ENCODE measurements around the gene NYAP2. TPM values are rescaled to one million over a fixed set of nuclear protein-coding genes. Genes with fewer than 3 reads are reported as not detected.

NYAP2 gene
- total RNA-seq, 1 experiment from 2014 or later, result not detected

DNA sequence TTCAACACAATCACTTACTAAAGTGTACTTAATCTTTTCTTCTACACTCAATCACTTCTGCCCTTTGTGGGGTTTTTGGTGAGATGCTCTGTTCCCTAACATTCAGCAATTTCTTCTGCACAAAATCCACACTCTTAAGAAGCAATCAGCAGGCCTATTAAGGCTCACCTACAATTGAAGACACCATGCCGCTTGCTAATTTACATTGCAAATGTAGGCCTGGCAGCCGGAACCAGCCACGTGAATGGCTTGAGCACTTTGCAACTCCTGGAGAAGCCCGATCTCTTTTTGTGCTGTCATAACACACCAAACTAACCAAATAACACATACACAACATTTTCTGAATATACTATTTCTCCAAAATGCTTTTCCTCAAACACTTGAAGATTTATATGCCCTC is 66.3 kb downstream of the NYAP2 start:
- TF ChIP-seq SIN3A (IDR thresholded peaks at IDR 0.05; ENCODE audit: low read depth), result no peak
- TF ChIP-seq, protein P1, sequence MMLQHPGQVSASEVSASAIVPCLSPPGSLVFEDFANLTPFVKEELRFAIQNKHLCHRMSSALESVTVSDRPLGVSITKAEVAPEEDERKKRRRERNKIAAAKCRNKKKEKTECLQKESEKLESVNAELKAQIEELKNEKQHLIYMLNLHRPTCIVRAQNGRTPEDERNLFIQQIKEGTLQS (IDR thresholded peaks at IDR 0.05), result no peak
- TF ChIP-seq, protein P2, sequence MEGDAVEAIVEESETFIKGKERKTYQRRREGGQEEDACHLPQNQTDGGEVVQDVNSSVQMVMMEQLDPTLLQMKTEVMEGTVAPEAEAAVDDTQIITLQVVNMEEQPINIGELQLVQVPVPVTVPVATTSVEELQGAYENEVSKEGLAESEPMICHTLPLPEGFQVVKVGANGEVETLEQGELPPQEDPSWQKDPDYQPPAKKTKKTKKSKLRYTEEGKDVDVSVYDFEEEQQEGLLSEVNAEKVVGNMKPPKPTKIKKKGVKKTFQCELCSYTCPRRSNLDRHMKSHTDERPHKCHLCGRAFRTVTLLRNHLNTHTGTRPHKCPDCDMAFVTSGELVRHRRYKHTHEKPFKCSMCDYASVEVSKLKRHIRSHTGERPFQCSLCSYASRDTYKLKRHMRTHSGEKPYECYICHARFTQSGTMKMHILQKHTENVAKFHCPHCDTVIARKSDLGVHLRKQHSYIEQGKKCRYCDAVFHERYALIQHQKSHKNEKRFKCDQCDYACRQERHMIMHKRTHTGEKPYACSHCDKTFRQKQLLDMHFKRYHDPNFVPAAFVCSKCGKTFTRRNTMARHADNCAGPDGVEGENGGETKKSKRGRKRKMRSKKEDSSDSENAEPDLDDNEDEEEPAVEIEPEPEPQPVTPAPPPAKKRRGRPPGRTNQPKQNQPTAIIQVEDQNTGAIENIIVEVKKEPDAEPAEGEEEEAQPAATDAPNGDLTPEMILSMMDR (IDR thresholded peaks at IDR 0.05 in 2 of 3, conservative IDR thresholded peaks at IDR 0.05 in 1 of 3; ENCODE audit: borderline replicate concordance in 1 of 3, insufficient read depth in 1 of 3, low read depth in 2 of 3, low read length in 2 of 3), result no peak
- no peak for TF ChIP-seq YY1 (IDR thresholded peaks at IDR 0.05; ENCODE audit: extremely low read depth, insufficient replicate concordance, low read depth, low read length)
- no peak for TF ChIP-seq ZFX (IDR thresholded peaks at IDR 0.05)
- TF ChIP-seq, protein P3, sequence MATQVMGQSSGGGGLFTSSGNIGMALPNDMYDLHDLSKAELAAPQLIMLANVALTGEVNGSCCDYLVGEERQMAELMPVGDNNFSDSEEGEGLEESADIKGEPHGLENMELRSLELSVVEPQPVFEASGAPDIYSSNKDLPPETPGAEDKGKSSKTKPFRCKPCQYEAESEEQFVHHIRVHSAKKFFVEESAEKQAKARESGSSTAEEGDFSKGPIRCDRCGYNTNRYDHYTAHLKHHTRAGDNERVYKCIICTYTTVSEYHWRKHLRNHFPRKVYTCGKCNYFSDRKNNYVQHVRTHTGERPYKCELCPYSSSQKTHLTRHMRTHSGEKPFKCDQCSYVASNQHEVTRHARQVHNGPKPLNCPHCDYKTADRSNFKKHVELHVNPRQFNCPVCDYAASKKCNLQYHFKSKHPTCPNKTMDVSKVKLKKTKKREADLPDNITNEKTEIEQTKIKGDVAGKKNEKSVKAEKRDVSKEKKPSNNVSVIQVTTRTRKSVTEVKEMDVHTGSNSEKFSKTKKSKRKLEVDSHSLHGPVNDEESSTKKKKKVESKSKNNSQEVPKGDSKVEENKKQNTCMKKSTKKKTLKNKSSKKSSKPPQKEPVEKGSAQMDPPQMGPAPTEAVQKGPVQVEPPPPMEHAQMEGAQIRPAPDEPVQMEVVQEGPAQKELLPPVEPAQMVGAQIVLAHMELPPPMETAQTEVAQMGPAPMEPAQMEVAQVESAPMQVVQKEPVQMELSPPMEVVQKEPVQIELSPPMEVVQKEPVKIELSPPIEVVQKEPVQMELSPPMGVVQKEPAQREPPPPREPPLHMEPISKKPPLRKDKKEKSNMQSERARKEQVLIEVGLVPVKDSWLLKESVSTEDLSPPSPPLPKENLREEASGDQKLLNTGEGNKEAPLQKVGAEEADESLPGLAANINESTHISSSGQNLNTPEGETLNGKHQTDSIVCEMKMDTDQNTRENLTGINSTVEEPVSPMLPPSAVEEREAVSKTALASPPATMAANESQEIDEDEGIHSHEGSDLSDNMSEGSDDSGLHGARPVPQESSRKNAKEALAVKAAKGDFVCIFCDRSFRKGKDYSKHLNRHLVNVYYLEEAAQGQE (IDR thresholded peaks at IDR 0.05; ENCODE audit: low read depth), result no peak
- no peak for TF ChIP-seq CBX3 (IDR thresholded peaks at IDR 0.05; ENCODE audit: low read depth)
- no peak for TF ChIP-seq JUND (IDR thresholded peaks at IDR 0.05)
- no peak for TF ChIP-seq RAD21 (IDR thresholded peaks at IDR 0.05; ENCODE audit: low read depth)
- TF ChIP-seq SRF (IDR thresholded peaks at IDR 0.05; ENCODE audit: low read depth), result no peak
- TF ChIP-seq TCF7L2 (IDR thresholded peaks at IDR 0.05; ENCODE audit: borderline replicate concordance, extremely low read depth, insufficient read depth, insufficient read length), result no peak
- TF ChIP-seq, protein P4, sequence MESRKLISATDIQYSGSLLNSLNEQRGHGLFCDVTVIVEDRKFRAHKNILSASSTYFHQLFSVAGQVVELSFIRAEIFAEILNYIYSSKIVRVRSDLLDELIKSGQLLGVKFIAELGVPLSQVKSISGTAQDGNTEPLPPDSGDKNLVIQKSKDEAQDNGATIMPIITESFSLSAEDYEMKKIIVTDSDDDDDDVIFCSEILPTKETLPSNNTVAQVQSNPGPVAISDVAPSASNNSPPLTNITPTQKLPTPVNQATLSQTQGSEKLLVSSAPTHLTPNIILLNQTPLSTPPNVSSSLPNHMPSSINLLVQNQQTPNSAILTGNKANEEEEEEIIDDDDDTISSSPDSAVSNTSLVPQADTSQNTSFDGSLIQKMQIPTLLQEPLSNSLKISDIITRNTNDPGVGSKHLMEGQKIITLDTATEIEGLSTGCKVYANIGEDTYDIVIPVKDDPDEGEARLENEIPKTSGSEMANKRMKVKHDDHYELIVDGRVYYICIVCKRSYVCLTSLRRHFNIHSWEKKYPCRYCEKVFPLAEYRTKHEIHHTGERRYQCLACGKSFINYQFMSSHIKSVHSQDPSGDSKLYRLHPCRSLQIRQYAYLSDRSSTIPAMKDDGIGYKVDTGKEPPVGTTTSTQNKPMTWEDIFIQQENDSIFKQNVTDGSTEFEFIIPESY (IDR thresholded peaks at IDR 0.05; ENCODE audit: extremely low read depth, insufficient replicate concordance, low read length), result no peak
- TF ChIP-seq POLR2A (IDR thresholded peaks at IDR 0.05; ENCODE audit: borderline replicate concordance, extremely low read depth, insufficient read depth, insufficient read length), result no peak
- TF ChIP-seq SP1 (IDR thresholded peaks at IDR 0.05; ENCODE audit: low read depth), result no peak
- no peak overlapping the region for H2AFZ ChIP-seq (ENCODE audit: low read depth, low read length, poor library complexity, severe bottlenecking)
- H4K20me1 ChIP-seq (ENCODE audit: insufficient read depth), result no peaks in the 10 kb centered on the region
- no peak overlapping the region for H3K9ac ChIP-seq (ENCODE audit: low read length)
- H3K9me2 ChIP-seq (ENCODE audit: insufficient read depth), result no peaks in the 10 kb centered on the region
- H3K36me3 ChIP-seq (ENCODE audit: control insufficient read depth in 1 of 2, insufficient read depth in 2 of 2, low read length in 2 of 2), result no peaks in the 10 kb centered on the region
- H3K27me3 ChIP-seq (ENCODE audit: insufficient read depth, low read length), result no peaks in the 10 kb centered on the region
- DNase-seq (ENCODE audit: low read depth, low spot score), result no peak
- no peak for ATAC-seq
- H3K4me2 ChIP-seq (ENCODE audit: low read length), result no peak overlapping the region
- H3K79me2 ChIP-seq (ENCODE audit: insufficient read depth, low read length), result no peaks in the 10 kb centered on the region
- ChIA-PET CTCF (no interaction called here), RAD21 (ENCODE audit: low non-redundant PET in 1 of 2, low total read pairs in 2 of 2, uncharacterized antibody in 2 of 2, unreplicated experiment in 2 of 2) (no interaction called here), POLR2A (no interaction called here)
- H3K4me1 ChIP-seq (ENCODE audit: control insufficient read depth in 1 of 2, insufficient read depth in 2 of 2, low read length in 2 of 2), result no peaks in the 10 kb centered on the region
- no peaks in the 10 kb centered on the region for H3K9me3 ChIP-seq (ENCODE audit: control insufficient read depth in 1 of 2, insufficient read depth in 1 of 2, low read depth in 1 of 2, low read length in 2 of 2)
- BruUV-seq (replicated peaks), result no TSS peak
- H3K4me3 ChIP-seq (replicated peaks in 1 of 2; ENCODE audit: low read depth in 1 of 2, low read length in 2 of 2), result no peak overlapping the region
- H3K27ac ChIP-seq (ENCODE audit: low read depth, low read length), result no peak overlapping the region
- intact Hi-C loops (cut with micrococcal nuclease), result no loop called here

Data from HCT116 (cell line).